Measurements from ENCODE around the gene PRKAA1.

GRCh38 chr5:40846371-40846770, 48.2 kb upstream of the PRKAA1 start:
- TF ChIP-seq POLR2A (IDR thresholded peaks at IDR 0.05; ENCODE audit: low read depth, low read length) (no peak), TAF1 (IDR thresholded peaks at IDR 0.05; ENCODE audit: borderline replicate concordance, low read depth, low read length) (no peak)

Measured in GM12892 (cell line).